GM15510 (cell line): ENCODE data around the gene PLPPR1.

ENCODE experiments used
- POLR2A ChIP-seq: IDR thresholded peaks from 3 replicates; pipeline ENCODE4 v1.6.1; 2011; ENCODE audit warnings: borderline replicate concordance; ENCODE audit not compliant: insufficient read length; ENCODE audit errors: extremely low read depth

The PLPPR1 gene

DNA sequence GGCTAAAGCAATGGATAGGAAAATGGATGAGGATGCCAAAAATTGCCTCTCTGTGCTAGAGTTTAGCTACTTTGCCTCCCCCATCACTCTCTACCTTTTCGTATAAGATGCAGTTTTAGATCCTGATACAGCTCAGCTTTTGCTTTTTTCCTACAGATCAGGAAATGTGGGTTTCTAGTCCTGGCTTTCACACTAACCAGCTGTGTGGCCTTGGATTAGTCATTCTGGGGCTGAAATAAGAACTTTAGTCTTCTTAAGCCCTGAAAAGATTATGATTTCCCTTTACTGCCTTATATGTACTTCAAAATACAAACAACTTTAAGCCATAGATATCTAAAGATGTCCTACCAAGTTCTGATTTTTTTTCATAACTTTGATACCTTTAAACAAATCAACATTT is 239.9 kb downstream of the PLPPR1 start:
- TF ChIP-seq POLR2A = no peak

GRCh38 chr9:101269591-101270283 is 241.2 kb downstream of the PLPPR1 start:
- TF ChIP-seq POLR2A = no peak

GRCh38 chr9:101270302-101270701 is 241.8 kb downstream of the PLPPR1 start:
- no peak for TF ChIP-seq POLR2A

GRCh38 chr9:101271102-101271501 is 242.6 kb downstream of the PLPPR1 start:
- no peak for TF ChIP-seq POLR2A

- no peak for TF ChIP-seq POLR2A
Measured at GRCh38 chr9:101274971-101275768, 246.6 kb downstream of the PLPPR1 start.

- TF ChIP-seq POLR2A = no peak
Measured at GRCh38 chr9:101275769-101276250, 247.3 kb downstream of the PLPPR1 start.

DNA sequence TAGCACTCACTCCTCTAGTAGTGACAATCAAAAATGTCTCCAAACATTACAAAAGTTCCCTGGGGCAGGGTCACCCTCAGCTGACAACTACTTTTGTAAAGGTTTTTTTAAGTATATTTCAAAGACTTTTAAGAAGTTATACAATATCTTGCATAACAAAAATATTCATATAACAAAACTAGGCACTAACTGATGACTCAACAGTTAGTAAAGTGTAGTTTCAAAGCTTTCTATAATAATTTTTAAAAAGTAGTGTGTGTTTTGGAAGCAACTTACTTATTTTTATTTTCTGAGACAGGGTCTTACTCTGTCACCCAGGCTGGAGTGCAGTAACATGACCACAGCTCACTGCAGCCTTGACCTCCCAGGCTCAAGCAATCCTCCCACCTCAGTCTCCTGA is 271.4 kb downstream of the PLPPR1 start:
- no peak for TF ChIP-seq POLR2A

DNA sequence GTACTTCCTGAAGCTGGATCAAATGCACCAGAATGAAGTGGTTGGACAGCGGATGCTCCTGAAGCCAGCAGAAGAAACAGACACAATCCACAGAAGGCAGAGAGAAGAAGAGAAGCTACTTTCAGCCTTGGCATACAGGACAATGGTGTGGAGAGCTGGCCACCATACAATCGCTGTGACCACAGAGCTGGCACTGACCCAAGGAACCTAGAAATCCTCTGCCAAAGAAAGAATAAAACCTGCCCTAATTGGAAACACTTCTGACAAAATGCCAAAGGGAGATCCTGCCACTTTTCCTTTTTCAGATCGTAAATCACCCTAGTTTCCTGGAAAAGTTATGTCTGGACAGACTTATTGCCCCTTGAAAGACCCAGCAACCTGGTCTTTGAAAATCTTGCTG is 278.5 kb downstream of the PLPPR1 start:
- TF ChIP-seq POLR2A = no peak

DNA sequence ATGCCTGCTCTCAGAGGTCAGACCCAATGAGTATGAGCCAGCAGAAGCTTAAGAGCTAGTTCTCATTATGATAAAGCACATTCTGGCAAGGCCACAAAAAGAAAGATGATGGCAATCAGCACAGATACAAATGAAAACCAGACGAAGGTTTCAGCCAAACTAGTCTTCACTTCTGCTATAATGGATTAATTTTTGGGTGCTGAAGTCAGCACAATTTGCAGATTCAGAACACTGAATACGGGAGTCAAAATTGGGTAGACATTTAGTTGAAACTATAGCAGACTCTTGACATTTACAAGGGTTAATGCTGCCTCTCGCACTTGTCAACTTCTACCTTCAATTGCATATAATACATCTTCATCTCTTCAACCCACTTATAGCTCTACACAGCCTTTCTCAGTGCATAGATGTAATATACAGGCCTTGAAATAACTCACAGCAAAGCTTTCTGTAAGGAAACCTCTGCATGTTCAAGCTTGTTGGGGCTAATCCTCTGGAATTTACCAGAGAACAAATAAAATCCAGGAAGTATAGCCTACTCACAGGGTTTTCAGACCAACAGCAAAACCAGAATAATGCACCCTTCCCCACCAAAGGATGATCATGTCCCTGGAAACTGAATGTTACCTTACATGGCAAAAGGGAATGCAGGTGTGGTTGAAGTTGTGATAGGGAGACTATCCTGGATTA is 279.1 kb downstream of the PLPPR1 start:
- TF ChIP-seq POLR2A = no peak

- TF ChIP-seq POLR2A = no peak
Measured at GRCh38 chr9:101309139-101309538, 280.6 kb downstream of the PLPPR1 start.

- TF ChIP-seq POLR2A = no peak
Measured at GRCh38 chr9:101311191-101311590, 282.7 kb downstream of the PLPPR1 start.

DNA sequence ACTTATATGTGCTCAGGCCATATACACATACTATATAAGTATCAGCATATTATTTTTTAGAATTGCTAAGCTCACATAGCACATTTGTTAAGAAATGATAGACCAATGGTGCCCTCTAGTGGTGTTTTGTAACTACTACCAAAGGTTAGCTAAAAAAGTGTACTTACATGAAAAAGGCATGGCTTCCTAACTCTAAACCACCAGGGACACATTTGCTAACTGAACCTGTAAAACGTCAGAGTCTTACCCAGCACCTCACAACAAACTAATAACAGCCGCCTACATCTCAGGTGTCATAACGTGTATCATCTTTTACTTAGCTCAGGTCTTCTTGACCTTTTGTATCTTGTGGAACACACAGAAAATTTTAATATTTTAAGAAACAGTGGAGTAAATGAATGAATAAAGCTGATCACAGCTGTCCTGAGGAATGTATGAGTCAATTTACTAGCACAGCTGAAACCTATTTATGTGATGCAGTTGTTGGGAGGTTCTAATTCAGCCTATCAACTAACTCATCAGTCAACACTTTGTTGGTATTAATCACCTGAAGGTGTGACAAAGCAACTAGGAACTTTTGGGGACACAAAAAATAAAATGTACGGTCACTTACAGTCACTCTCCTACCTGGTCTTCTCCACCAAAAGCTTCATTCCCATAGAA is 283.4 kb downstream of the PLPPR1 start:
- no peak for TF ChIP-seq POLR2A

GRCh38 chr9:101312661-101313060 is 284.1 kb downstream of the PLPPR1 start:
- no peak for TF ChIP-seq POLR2A

GRCh38 chr9:101315112-101315450 is 286.6 kb downstream of the PLPPR1 start:
- no peak for TF ChIP-seq POLR2A

- no peak for TF ChIP-seq POLR2A
Measured at GRCh38 chr9:101317735-101318134, 289.2 kb downstream of the PLPPR1 start.
